GM23338 (cell line): Measurements from ENCODE around the gene TEX30.

ENCODE experiments used
- CTCF ChIP-seq, 2 experiments: fragments of 200-600 bp in 1 of 2; sonication (generic) in 1 of 2; conservative IDR thresholded peaks; 2 replicates each; pipeline versions ENCODE4 v1.5.1 to v1.6.1; 2016 to 2017; ENCODE audit warnings: antibody characterized with exemption in 2 of 2, low read depth in 2 of 2, mild to moderate bottlenecking in 2 of 2, moderate library complexity in 1 of 2
- EZH2 ChIP-seq: fragments of 200-600 bp; sonication (generic); IDR thresholded peaks from one replicate; pipeline ENCODE4 v1.8.0; 2017; ENCODE audit warnings: antibody characterized with exemption, mild to moderate bottlenecking, low read depth; ENCODE audit not compliant: unreplicated experiment
- EZH2phosphoT487 ChIP-seq: fragments of 200-600 bp; sonication (generic); IDR thresholded peaks from one replicate; pipeline ENCODE4 v1.8.1; 2018; ENCODE audit warnings: antibody characterized with exemption; ENCODE audit not compliant: unreplicated experiment
- POLR2AphosphoS5 ChIP-seq: IDR thresholded peaks from 2 replicates; pipeline ENCODE4 v1.6.1; 2016; ENCODE audit warnings: antibody characterized with exemption, low read depth
- REST ChIP-seq: IDR thresholded peaks from one replicate; pipeline ENCODE4 v1.6.1; 2018; ENCODE audit warnings: antibody characterized with exemption; ENCODE audit not compliant: unreplicated experiment
- ZNF331 ChIP-seq: fragments of 250-450 bp; sonication (Bioruptor Pico); IDR thresholded peaks from 2 replicates; pipeline ENCODE4 v1.5.0; 2020; ENCODE audit warnings: low read depth, mild to moderate bottlenecking, moderate library complexity

- no peak for TF ChIP-seq CTCF (conservative IDR thresholded peaks at IDR 0.05; ENCODE audit: low read depth in 2 of 2)
- TF ChIP-seq EZH2, result no peak
- no peak for TF ChIP-seq ZNF331 (CRISPR knock-in tag)
- TF ChIP-seq REST, result no peak
- no peak for TF ChIP-seq EZH2phosphoT487
- no peak for TF ChIP-seq POLR2AphosphoS5
Measured at GRCh38 chr13:102793611-102794355, 20.2 kb upstream of the TEX30 start.
